GM20431 (cell line): ENCODE measurements around the gene TSHZ2.
"Not testable (repeated sequence)": the region's sequence is repeated elsewhere in the genome, so short reads cannot be mapped to it uniquely, and the experiment has no call there.

Experiments
- in situ Hi-C: fragments of 300-500 bp; cut with MseI, MboI; formaldehyde crosslinking; loops from one replicate; pipeline ENCODE4 v1.15.0; 2020; ENCODE audit warnings: low sequenced_read_pairs; ENCODE audit not compliant: unreplicated experiment

The TSHZ2 gene

DNA sequence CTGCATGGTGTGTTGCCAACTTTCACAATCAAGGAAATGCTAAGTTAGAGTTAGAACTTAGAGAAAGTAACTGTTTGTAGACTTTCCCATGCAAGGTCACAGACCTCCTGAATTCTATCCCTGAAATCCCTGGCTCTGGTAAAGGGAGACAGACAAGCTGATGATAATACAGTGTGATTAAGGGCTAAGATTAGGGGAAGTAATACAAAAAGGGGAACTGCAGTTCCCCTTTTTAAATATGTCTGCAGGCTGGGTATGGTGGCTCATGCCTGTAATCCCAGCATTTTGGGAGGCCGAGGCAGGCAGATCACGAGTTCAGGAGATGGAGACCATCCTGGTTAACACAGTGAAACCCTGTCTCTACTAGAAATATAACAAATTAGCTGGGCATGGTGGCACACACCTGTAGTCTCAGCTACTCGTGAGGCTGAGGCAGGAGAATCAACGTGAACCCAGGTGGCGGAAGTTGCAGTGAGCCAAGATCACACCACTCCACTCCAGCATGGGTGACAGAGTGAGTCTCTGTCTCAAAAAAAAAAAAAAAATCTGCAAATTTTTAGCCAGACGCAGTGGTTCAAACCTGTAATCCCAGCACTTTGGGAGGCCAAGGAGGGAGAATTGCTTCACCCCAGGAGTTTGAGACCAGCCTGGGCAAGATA lies 560.6 kb downstream of the TSHZ2 start:
- in situ Hi-C loops = not testable (repeated sequence)

DNA sequence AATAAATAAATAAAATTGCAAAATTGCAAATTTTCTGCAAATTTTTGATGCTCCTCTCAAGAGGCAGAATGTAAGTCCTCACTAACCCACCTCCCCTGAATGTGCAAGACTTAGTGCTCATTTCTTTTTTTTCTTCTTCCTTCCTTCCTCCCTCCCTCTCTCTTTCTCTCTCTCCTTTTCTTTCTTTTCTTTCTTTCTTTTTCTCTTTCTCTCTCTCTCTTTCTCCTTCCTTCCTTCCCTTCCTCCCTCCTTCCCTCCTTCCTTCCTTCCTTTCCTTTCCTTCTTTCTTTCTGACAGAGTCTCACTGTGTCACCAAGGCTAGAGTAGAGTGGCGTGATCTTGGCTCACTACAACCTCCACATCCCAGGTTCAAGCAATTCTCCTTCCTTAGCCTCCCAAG lies 561.3 kb downstream of the TSHZ2 start:
- in situ Hi-C loops = no loop called here

DNA sequence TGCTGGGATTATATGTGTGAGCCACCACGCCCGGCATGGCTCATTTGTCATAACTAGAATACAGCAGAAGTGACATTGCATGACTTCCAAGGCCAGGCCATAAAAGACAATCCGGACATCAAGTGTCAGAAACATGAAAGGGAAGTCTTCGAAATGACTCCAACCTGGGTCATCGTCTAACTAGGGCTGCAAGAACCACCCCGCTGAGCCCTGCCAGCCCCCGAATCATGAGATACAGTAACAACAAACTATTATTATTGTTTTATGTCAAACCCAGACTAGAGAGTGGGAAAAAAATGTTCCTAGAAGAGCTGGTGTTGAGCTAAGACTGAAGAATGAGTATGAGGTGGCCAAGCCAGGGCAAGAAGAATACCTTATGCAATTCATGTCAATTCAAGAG lies 561.9 kb downstream of the TSHZ2 start:
- in situ Hi-C loops = no loop called here

DNA sequence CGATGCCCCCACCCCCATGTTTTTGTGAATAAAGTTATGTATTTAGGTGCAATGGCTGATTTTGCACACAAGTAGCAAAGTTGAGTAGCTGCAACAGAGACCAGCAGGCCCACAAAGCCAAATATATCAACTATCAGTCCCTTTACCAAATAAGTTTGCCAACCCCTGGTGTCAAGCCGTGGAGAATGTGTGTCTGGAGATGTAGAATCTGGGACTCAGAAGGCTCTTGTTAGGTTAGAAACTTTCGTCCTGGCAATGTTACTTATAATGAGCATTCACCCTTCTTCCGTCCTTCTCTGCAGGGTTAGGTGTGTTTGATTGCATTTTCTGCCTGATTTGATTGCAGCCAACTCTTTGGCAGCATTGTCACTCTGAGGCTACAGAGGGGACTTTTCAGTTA lies 563.7 kb downstream of the TSHZ2 start:
- in situ Hi-C loops = no loop called here

GRCh38 chr20:53536382-53536781 lies 564.2 kb downstream of the TSHZ2 start:
- in situ Hi-C loops = not testable (repeated sequence)

GRCh38 chr20:53539516-53539915 lies 567.4 kb downstream of the TSHZ2 start:
- in situ Hi-C loops = no loop called here
